Muscle layer of colon (tissue), 2 donors: ENCODE data around the gene TGFBRAP1.

Experiments
- H3K27ac ChIP-seq: one replicate; pipeline ENCODE4 v1.7.0; 2013; ENCODE audit warnings: low read depth, mild to moderate bottlenecking, low read length, moderate library complexity
- H3K27me3 ChIP-seq, 2 donors: one replicate each; pipeline ENCODE4 v1.7.0; 2013; ENCODE audit warnings: low read length in 2 of 2, mild to moderate bottlenecking in 2 of 2; ENCODE audit not compliant: insufficient read depth in 2 of 2, control insufficient read depth in 1 of 2
- H3K36me3 ChIP-seq: one replicate; pipeline ENCODE4 v1.7.0; 2013; ENCODE audit warnings: mild to moderate bottlenecking, low read length; ENCODE audit not compliant: insufficient read depth
- H3K4me1 ChIP-seq: one replicate; pipeline ENCODE4 v1.7.0; 2013; ENCODE audit warnings: mild to moderate bottlenecking, low read length; ENCODE audit not compliant: insufficient read depth
- H3K4me3 ChIP-seq, 2 donors: one replicate each; pipeline ENCODE4 v1.7.0; 2013; ENCODE audit warnings: low read length in 2 of 2, low read depth in 1 of 2, mild to moderate bottlenecking in 1 of 2, moderate library complexity in 1 of 2
- H3K9ac ChIP-seq: one replicate; pipeline ENCODE4 v1.7.0; 2013; ENCODE audit warnings: low read length
- H3K9me3 ChIP-seq: one replicate; pipeline ENCODE4 v1.7.0; 2013; ENCODE audit warnings: mild to moderate bottlenecking, low read length
- donor health status: abdominal sarcoma.
- donor health status: Adenocarcinoma of cecum.

TGFBRAP1 gene

GRCh38 chr2:105329561-105330495 lies at the start of gene TGFBRAP1:
Gene TGFBRAP1, minus strand, starts transcription at chr2:105329735. Its CDS starts 21,434 bp downstream, at chr2:105308301.
- Histone ChIP-seq H3K4me3 (peak within 1 kb of the TSS; percentile 39 to 90), H3K9ac (peak within 1 kb of the TSS; percentile 24), H3K9me3 (no peaks in the 10 kb centered on the region), H3K36me3 (peaks cover 3% of the 10 kb centered on the region), H3K27ac (peak within 1 kb of the TSS; percentile 85), H3K27me3 (no peaks in the 10 kb centered on the region), H3K4me1 (peaks cover 21% of the 10 kb centered on the region)

DNA sequence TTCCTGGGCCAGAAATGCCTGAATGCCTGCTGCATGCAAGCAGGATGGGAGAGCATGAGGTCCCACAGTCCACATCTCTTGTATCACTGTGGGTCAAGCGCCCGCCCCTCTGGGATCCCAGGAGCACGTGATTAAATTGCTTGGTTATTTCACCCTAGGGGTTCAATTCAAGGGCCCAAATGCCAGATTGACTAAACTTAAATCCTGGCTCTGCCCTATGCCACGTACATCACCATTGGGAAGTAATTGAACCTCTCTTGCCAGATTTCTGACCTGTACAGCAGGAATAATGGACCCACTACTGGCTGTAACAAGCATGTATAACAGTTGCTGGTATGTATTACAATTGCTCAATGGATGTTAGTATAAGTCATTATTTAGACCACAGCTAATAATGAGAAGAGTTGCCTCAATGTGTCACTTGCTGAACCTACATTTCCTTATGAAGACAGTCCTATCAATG lies 49.4 kb upstream of the TGFBRAP1 start:
- no peak overlapping the region for H3K4me3 ChIP-seq
- no peaks in the 10 kb centered on the region for H3K9me3 ChIP-seq
- no peak overlapping the region for H3K9ac ChIP-seq
- no peaks in the 10 kb centered on the region for H3K27me3 ChIP-seq
- H3K36me3 ChIP-seq = peaks cover 11% of the 10 kb centered on the region
- peaks cover 15% of the 10 kb centered on the region for H3K4me1 ChIP-seq
- no peak overlapping the region for H3K27ac ChIP-seq

DNA sequence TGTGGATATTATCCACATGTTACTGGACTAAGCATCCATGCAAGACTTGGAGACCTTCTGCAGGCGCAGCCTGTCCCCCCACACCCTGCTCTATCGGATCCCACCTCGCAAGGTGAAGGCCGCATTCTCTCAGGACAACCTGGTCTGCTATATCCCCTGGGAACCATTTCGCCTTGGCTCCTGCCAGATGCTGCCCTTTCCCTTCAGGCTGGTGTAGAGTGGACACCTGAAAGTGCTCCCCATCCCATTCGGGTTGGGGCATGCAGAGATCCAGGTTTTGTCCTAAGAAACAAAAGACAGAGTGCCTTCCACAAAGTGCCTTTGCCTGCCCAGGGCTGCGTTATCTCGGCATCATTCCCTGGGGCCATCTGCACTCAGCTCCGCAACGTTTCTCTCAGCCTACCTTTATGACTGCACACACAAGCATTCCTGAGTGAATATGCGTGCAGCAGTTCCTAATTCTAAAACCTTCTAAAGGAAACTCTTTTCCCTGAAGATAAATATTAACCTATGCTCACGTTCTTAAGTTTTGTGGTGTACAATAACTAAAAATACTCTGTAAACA lies 48.8 kb upstream of the TGFBRAP1 start:
- H3K27me3 ChIP-seq = no peaks in the 10 kb centered on the region
- H3K36me3 ChIP-seq = peaks cover 6% of the 10 kb centered on the region
- H3K4me1 ChIP-seq = peaks cover 20% of the 10 kb centered on the region
- H3K27ac ChIP-seq = no peak overlapping the region
- no peak overlapping the region for H3K9ac ChIP-seq
- no peak overlapping the region for H3K4me3 ChIP-seq
- no peaks in the 10 kb centered on the region for H3K9me3 ChIP-seq

GRCh38 chr2:105377871-105378270 lies 48.3 kb upstream of the TGFBRAP1 start:
- Histone ChIP-seq H3K4me1 (peaks cover 25% of the 10 kb centered on the region), H3K27ac (no peak overlapping the region)

DNA sequence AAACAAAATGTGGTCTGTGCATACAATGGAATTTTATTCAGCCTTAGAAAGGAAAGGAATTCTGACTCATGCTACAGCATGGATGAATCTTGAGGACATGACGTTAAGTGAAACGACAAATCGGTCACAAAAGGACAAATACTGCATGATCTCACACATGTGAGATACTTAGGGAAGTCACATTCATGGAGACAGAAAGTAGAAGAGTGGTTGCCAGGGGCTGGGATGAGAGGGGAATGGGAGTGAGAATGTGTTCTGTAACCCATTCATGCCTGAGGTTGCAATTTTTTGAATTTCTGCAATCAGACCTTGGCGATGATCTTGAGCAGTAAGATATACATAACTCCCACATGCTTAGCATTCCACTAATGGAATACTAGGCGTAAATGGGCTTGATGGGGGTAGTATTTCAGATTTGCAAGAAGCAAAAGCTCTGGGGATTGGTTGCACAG lies 47.3 kb upstream of the TGFBRAP1 start:
- Histone ChIP-seq H3K9me3 (no peaks in the 10 kb centered on the region), H3K27ac (no peak overlapping the region), H3K36me3 (peaks cover 13% of the 10 kb centered on the region), H3K4me1 (peaks cover 28% of the 10 kb centered on the region), H3K4me3 (no peak overlapping the region), H3K27me3 (no peaks in the 10 kb centered on the region), H3K9ac (no peak overlapping the region)

More at GRCh38 chr2:105377871-105378270, 48.3 kb upstream of the TGFBRAP1 start:
- Histone ChIP-seq H3K9ac (no peak overlapping the region), H3K36me3 (peaks cover 9% of the 10 kb centered on the region), H3K27me3 (no peaks in the 10 kb centered on the region), H3K9me3 (no peaks in the 10 kb centered on the region), H3K4me3 (no peak overlapping the region)

GRCh38 chr2:105376010-105376409 lies 46.5 kb upstream of the TGFBRAP1 start:
- Histone ChIP-seq H3K9me3 (no peaks in the 10 kb centered on the region), H3K27me3 (no peaks in the 10 kb centered on the region), H3K4me1 (peaks cover 28% of the 10 kb centered on the region), H3K4me3 (no peak overlapping the region), H3K9ac (no peak overlapping the region), H3K36me3 (peaks cover 21% of the 10 kb centered on the region), H3K27ac (no peak overlapping the region)

GRCh38 chr2:105375001-105375561 lies 45.5 kb upstream of the TGFBRAP1 start:
- Histone ChIP-seq H3K36me3 (peaks cover 30% of the 10 kb centered on the region), H3K27me3 (no peaks in the 10 kb centered on the region), H3K9ac (no peak overlapping the region), H3K9me3 (no peaks in the 10 kb centered on the region), H3K4me3 (no peak overlapping the region), H3K4me1 (peaks cover 31% of the 10 kb centered on the region), H3K27ac (no peak overlapping the region)

- H3K36me3 ChIP-seq = peaks cover 30% of the 10 kb centered on the region
- no peak overlapping the region for H3K4me3 ChIP-seq
- H3K4me1 ChIP-seq = peaks cover 41% of the 10 kb centered on the region
- H3K27ac ChIP-seq = no peak overlapping the region
- H3K27me3 ChIP-seq = no peaks in the 10 kb centered on the region
- no peak overlapping the region for H3K9ac ChIP-seq
- H3K9me3 ChIP-seq = no peaks in the 10 kb centered on the region
Measured at GRCh38 chr2:105373895-105374401, 44.4 kb upstream of the TGFBRAP1 start.

DNA sequence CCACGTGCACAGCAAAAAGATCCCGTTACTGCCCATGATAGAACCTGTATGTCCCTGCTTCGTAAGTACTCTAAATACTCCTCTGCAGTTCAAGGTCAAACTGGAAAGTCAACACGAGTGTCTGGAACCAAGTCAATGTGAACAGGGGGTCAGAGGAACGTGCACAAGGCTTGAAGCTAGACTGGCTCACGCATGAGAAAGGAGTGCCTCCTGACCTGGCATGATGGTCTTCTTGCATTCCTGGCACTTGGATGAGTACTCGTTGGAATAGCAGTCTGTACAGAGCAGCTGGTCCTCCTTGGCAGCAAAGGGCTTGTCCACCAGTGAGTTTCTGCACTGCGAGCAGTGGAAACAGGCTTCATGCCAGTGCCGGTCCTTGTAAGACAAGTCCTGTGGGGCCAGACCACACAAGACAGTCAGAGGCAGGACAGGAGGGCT lies 43.8 kb upstream of the TGFBRAP1 start:
- no peaks in the 10 kb centered on the region for H3K9me3 ChIP-seq
- H3K36me3 ChIP-seq = peaks cover 30% of the 10 kb centered on the region
- H3K4me1 ChIP-seq = peaks cover 47% of the 10 kb centered on the region
- H3K9ac ChIP-seq = no peak overlapping the region
- H3K27ac ChIP-seq = no peak overlapping the region
- no peak overlapping the region for H3K4me3 ChIP-seq
- no peaks in the 10 kb centered on the region for H3K27me3 ChIP-seq

DNA sequence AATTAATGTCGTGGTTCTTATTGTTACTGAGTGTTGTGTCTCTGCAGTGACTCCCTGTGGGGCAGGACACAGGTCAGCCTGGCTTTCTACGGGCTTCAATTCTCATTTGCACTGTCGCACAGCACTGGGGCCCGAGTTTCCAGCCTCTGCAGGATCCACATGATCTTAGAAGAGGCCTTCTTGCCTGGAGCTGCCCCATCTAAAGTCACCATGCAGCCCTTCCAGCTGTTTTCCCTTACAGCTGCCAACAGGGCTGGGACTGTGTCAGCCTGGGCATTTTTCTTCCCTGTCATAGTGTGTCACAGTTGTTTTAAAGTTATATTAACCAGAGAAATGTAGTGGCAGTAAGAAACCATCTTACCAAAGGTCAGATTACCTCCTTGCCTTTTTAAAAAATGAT lies 42.3 kb upstream of the TGFBRAP1 start:
- Histone ChIP-seq H3K4me3 (no peak overlapping the region), H3K9me3 (no peaks in the 10 kb centered on the region), H3K27ac (no peak overlapping the region), H3K36me3 (peaks cover 36% of the 10 kb centered on the region), H3K9ac (no peak overlapping the region), H3K4me1 (peaks cover 48% of the 10 kb centered on the region), H3K27me3 (no peaks in the 10 kb centered on the region)

DNA sequence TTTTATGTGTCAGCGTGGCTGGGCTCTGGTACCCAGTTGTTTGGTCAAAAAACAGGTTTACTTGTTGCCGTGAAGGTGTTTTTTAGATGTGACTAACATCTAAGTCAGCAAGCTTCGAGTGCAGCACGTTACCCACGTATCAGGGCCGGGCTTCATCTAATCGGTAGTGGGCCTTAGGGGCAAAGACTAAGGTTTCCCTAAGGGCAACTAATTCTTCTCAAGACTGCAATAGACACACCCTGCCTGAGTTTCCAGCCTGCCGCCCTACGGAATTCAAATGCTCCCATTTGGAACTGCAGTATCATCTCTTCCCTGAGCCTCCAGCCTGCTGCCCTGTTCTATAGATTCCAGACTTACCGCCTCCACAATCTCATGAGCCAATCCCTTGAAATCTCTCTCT lies 41.6 kb upstream of the TGFBRAP1 start:
- no peaks in the 10 kb centered on the region for H3K27me3 ChIP-seq
- H3K27ac ChIP-seq = no peak overlapping the region
- H3K9ac ChIP-seq = no peak overlapping the region
- peaks cover 38% of the 10 kb centered on the region for H3K36me3 ChIP-seq
- peaks cover 48% of the 10 kb centered on the region for H3K4me1 ChIP-seq
- H3K9me3 ChIP-seq = no peaks in the 10 kb centered on the region
- H3K4me3 ChIP-seq = no peak overlapping the region
